Measurements from ENCODE around the gene RHO.

GRCh38 chr3:129555616-129556357 is 27.3 kb downstream of the RHO start:
- TF ChIP-seq CTCF (conservative IDR thresholded peaks at IDR 0.05 in 1 of 2, IDR thresholded peaks at IDR 0.05 in 1 of 2; ENCODE audit: low read depth in 1 of 2, low read length in 2 of 2), result no peak
- TF ChIP-seq EZH2 (IDR thresholded peaks at IDR 0.05; ENCODE audit: low read length, missing control alignments), result no peak
